Lower lobe of right lung (tissue), 2 donors: Measurements from ENCODE around the gene FUBP3. TPM values are rescaled to one million over a fixed set of nuclear protein-coding genes. Genes with fewer than 3 reads are reported as not detected.

Source experiments
- ATAC-seq, 2 donors: fragments of 200-7000 bp; cut with Tn5 transposase; one replicate each; pipeline ENCODE4 v1.9.1; 2020 to 2022; ENCODE audit warnings: mild to moderate bottlenecking in 2 of 2, moderate library complexity in 2 of 2
- DNase-seq: peaks from one replicate; pipeline ENCODE4 v3.0.0-alpha.2; 2020
- H3K27ac ChIP-seq: fragments of 200-600 bp; one replicate; pipeline ENCODE4 v1.8.0; 2022
- H3K27me3 ChIP-seq: fragments of 200-600 bp; one replicate; pipeline ENCODE4 v1.8.0; 2022; ENCODE audit warnings: low read depth
- H3K36me3 ChIP-seq: fragments of 200-600 bp; one replicate; pipeline ENCODE4 v1.8.0; 2022; ENCODE audit warnings: mild to moderate bottlenecking
- H3K4me1 ChIP-seq: fragments of 200-600 bp; one replicate; pipeline ENCODE4 v1.8.0; 2022
- H3K4me3 ChIP-seq: fragments of 200-600 bp; one replicate; pipeline ENCODE4 v1.8.0; 2022; ENCODE audit warnings: mild to moderate bottlenecking
- H3K9me3 ChIP-seq: fragments of 200-600 bp; one replicate; pipeline ENCODE4 v1.8.0; 2022
- CTCF ChIP-seq: fragments of 200-600 bp; IDR thresholded peaks from one replicate; pipeline ENCODE4 v1.8.0; 2022; ENCODE audit warnings: antibody characterized with exemption, mild to moderate bottlenecking
- intact Hi-C: fragments of 100-400 bp; cut with DNase I; formaldehyde crosslinking; loops from one replicate; pipeline ENCODE4 v1.11.0; 2022
- total RNA-seq: library from RNA; stranded (reverse); fragmentation: NEBNext Ultra II Directional; extraction: Animal tissue kit (Norgen Biotek cat#: 25700); gene quantifications from one replicate; pipeline ENCODE4 v1.2.1, GENCODE V29; 2021
- donor health status: DM: no; HTN: yes; CAD: no; lungs with severe emphysema.

The FUBP3 gene
- total RNA-seq, 1 donor from 2014 or later, result 46.8 TPM

GRCh38 chr9:130597228-130597627, 17.9 kb downstream of the FUBP3 start:
- Histone ChIP-seq H3K27me3 (no peaks in the 10 kb centered on the region), H3K27ac (no peak overlapping the region), H3K4me3 (no peak overlapping the region), H3K36me3 (peaks cover 69% of the 10 kb centered on the region), H3K4me1 (no peaks in the 10 kb centered on the region), H3K9me3 (no peaks in the 10 kb centered on the region)
- ATAC-seq, result no peak
- TF ChIP-seq CTCF, result no peak
- no peak for DNase-seq
- intact Hi-C loops, result no loop called here

- no peak overlapping the region for H3K27ac ChIP-seq
- H3K9me3 ChIP-seq, result no peaks in the 10 kb centered on the region
- no peak overlapping the region for H3K4me3 ChIP-seq
- peaks cover 76% of the 10 kb centered on the region for H3K36me3 ChIP-seq
- ATAC-seq, result no peak
- TF ChIP-seq CTCF, result no peak
- no peak for DNase-seq
- intact Hi-C loops, result no loop called here
- no peaks in the 10 kb centered on the region for H3K27me3 ChIP-seq
- H3K4me1 ChIP-seq, result no peaks in the 10 kb centered on the region
Observed at GRCh38 chr9:130598188-130598587, 18.8 kb downstream of the FUBP3 start.

- no peak overlapping the region for H3K27ac ChIP-seq
- ATAC-seq, result no peak
- peaks cover 71% of the 10 kb centered on the region for H3K36me3 ChIP-seq
- DNase-seq, result no peak
- no peaks in the 10 kb centered on the region for H3K9me3 ChIP-seq
- H3K27me3 ChIP-seq, result no peaks in the 10 kb centered on the region
- intact Hi-C loops, result no loop called here
- no peak for TF ChIP-seq CTCF
- H3K4me1 ChIP-seq, result no peaks in the 10 kb centered on the region
- no peak overlapping the region for H3K4me3 ChIP-seq
Observed at GRCh38 chr9:130599625-130600024, 20.2 kb downstream of the FUBP3 start.

- H3K9me3 ChIP-seq, result no peaks in the 10 kb centered on the region
- H3K36me3 ChIP-seq, result peaks cover 68% of the 10 kb centered on the region
- ATAC-seq (no peak), DNase-seq (no peak)
- no peaks in the 10 kb centered on the region for H3K4me1 ChIP-seq
- TF ChIP-seq CTCF, result no peak
- H3K27ac ChIP-seq, result no peak overlapping the region
- H3K27me3 ChIP-seq, result no peaks in the 10 kb centered on the region
- intact Hi-C loops, result no loop called here
- no peak overlapping the region for H3K4me3 ChIP-seq
Observed at GRCh38 chr9:130601100-130601499, 21.7 kb downstream of the FUBP3 start.

GRCh38 chr9:130604295-130604694, 24.9 kb downstream of the FUBP3 start:
- ATAC-seq (no peak), DNase-seq (no peak)
- H3K27ac ChIP-seq, result no peak overlapping the region
- H3K27me3 ChIP-seq, result no peaks in the 10 kb centered on the region
- H3K9me3 ChIP-seq, result no peaks in the 10 kb centered on the region
- intact Hi-C loops, result no loop called here
- H3K36me3 ChIP-seq, result peaks cover 58% of the 10 kb centered on the region
- no peaks in the 10 kb centered on the region for H3K4me1 ChIP-seq
- TF ChIP-seq CTCF, result no peak
- no peak overlapping the region for H3K4me3 ChIP-seq
